Loucy (cell line): ENCODE data around the gene CNTNAP2.

Experiments
- EZH2phosphoT487 ChIP-seq: fragments of 200-600 bp; IDR thresholded peaks from 2 replicates; pipeline ENCODE4 v1.6.1; 2018; ENCODE audit warnings: antibody characterized with exemption, mild to moderate bottlenecking, moderate library complexity, borderline replicate concordance
- TF ChIP-seq, protein P1 (sequence below): fragments of 200-600 bp; sonication (generic); conservative IDR thresholded peaks from 2 replicates; pipeline ENCODE4 v1.5.1; 2014; ENCODE audit warnings: mild to moderate bottlenecking, antibody characterized with exemption, low read length

DNA sequence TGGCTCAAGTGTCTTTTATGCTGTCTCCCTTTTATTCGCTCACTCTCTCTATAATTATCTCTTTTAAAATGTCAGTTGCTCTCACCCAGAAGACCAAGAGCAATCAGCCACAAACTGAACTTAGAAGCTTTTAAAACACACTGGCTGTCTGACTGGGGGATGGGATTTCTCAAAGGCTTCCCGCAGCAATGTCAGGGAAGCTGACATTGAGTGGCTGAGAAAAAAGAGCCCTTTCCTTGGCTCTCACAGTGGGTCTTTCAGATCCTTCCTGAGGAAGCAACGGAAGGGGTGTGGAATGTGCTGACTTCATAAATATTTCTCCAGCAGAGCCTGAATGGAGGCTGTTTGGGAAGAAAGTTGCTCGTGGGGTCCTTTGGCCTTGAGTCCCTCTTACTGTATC is 2028.2 kb downstream of the CNTNAP2 start:
- TF ChIP-seq EZH2phosphoT487, result no peak
- TF ChIP-seq, protein P1, sequence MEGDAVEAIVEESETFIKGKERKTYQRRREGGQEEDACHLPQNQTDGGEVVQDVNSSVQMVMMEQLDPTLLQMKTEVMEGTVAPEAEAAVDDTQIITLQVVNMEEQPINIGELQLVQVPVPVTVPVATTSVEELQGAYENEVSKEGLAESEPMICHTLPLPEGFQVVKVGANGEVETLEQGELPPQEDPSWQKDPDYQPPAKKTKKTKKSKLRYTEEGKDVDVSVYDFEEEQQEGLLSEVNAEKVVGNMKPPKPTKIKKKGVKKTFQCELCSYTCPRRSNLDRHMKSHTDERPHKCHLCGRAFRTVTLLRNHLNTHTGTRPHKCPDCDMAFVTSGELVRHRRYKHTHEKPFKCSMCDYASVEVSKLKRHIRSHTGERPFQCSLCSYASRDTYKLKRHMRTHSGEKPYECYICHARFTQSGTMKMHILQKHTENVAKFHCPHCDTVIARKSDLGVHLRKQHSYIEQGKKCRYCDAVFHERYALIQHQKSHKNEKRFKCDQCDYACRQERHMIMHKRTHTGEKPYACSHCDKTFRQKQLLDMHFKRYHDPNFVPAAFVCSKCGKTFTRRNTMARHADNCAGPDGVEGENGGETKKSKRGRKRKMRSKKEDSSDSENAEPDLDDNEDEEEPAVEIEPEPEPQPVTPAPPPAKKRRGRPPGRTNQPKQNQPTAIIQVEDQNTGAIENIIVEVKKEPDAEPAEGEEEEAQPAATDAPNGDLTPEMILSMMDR, result no peak
